Mesenchymal stem cell (in vitro differentiated cells and primary cell): ENCODE results near the gene ADH4.

Experiments used
- DNase-seq: peaks from one replicate; pipeline ENCODE4 v3.0.0-alpha.2; 2013
- H2AFZ ChIP-seq: one replicate; pipeline ENCODE4 v1.6.1; 2013; ENCODE audit warnings: low read depth, mild to moderate bottlenecking, control low read depth, inconsistent platforms, low read length, moderate library complexity
- H2AK5ac ChIP-seq: 2 replicates; pipeline ENCODE4 v1.6.1; 2013; ENCODE audit warnings: low read length, moderate library complexity, mild to moderate bottlenecking, inconsistent platforms; ENCODE audit not compliant: severe bottlenecking
- H2BK120ac ChIP-seq: one replicate; pipeline ENCODE4 v1.6.1; 2013; ENCODE audit warnings: low read depth, mild to moderate bottlenecking, inconsistent platforms, low read length, moderate library complexity
- H2BK12ac ChIP-seq, 2 experiments: one replicate each; pipeline ENCODE4 v1.6.1; 2013; ENCODE audit warnings: inconsistent platforms in 2 of 2, low read length in 2 of 2, mild to moderate bottlenecking in 2 of 2, moderate library complexity in 2 of 2, control low read depth in 1 of 2
- H2BK15ac ChIP-seq: one replicate; pipeline ENCODE4 v1.6.1; 2013; ENCODE audit warnings: mild to moderate bottlenecking, low read depth, inconsistent platforms; ENCODE audit not compliant: poor library complexity, severe bottlenecking
- H2BK5ac ChIP-seq: 2 replicates; pipeline ENCODE4 v1.6.1; 2013; ENCODE audit warnings: low read depth, mild to moderate bottlenecking, low read length, control low read depth, inconsistent platforms; ENCODE audit not compliant: poor library complexity, severe bottlenecking
- H3K14ac ChIP-seq, 2 experiments: one replicate each; pipeline ENCODE4 v1.6.1; 2013; ENCODE audit warnings: inconsistent platforms in 2 of 2, low read length in 2 of 2, control low read depth in 1 of 2, mild to moderate bottlenecking in 1 of 2, moderate library complexity in 1 of 2
- H3K18ac ChIP-seq, 2 experiments: one replicate each; pipeline ENCODE4 v1.6.1; 2013; ENCODE audit warnings: inconsistent platforms in 2 of 2, low read length in 2 of 2, control low read depth in 1 of 2, low read depth in 1 of 2, mild to moderate bottlenecking in 1 of 2
- H3K23ac ChIP-seq, 2 experiments: one replicate each; pipeline ENCODE4 v1.6.1; 2013; ENCODE audit warnings: inconsistent platforms in 2 of 2, low read length in 2 of 2, mild to moderate bottlenecking in 2 of 2, moderate library complexity in 2 of 2, control low read depth in 1 of 2
- H3K27ac ChIP-seq: 2 replicates; pipeline ENCODE4 v1.5.1; 2013; ENCODE audit warnings: mild to moderate bottlenecking, moderate library complexity, low read length, control low read depth, inconsistent platforms; ENCODE audit not compliant: poor library complexity, severe bottlenecking
- H3K27me3 ChIP-seq, 2 experiments: 2 replicates each; pipeline versions ENCODE4 v1.6.1 to v1.7.0; 2013; ENCODE audit warnings: low read length in 2 of 2, mild to moderate bottlenecking in 2 of 2, moderate library complexity in 2 of 2, control low read depth in 1 of 2, inconsistent platforms in 1 of 2; ENCODE audit not compliant: control insufficient read depth in 1 of 2, insufficient read depth in 1 of 2
- H3K36me3 ChIP-seq, 2 experiments: 2 replicates each; pipeline versions ENCODE4 v1.6.1 to v1.7.0; 2013; ENCODE audit warnings: low read length in 2 of 2, control low read depth in 1 of 2, inconsistent platforms in 1 of 2, low read depth in 1 of 2, mild to moderate bottlenecking in 1 of 2; ENCODE audit not compliant: insufficient read depth in 2 of 2, control insufficient read depth in 1 of 2
- H3K4ac ChIP-seq, 2 experiments: one replicate each; pipeline ENCODE4 v1.6.1; 2013; ENCODE audit warnings: inconsistent platforms in 2 of 2, low read length in 2 of 2, mild to moderate bottlenecking in 2 of 2, moderate library complexity in 2 of 2, control low read depth in 1 of 2, low read depth in 1 of 2
- H3K4me1 ChIP-seq: 2 replicates; pipeline ENCODE4 v1.6.1; 2013; ENCODE audit warnings: low read depth, low read length, control low read depth; ENCODE audit not compliant: control insufficient read depth, insufficient read depth
- H3K4me2 ChIP-seq: 2 replicates; pipeline ENCODE4 v1.6.1; 2013; ENCODE audit warnings: low read length, mild to moderate bottlenecking, inconsistent platforms; ENCODE audit not compliant: poor library complexity, severe bottlenecking
- H3K4me3 ChIP-seq, 2 experiments: 2 replicates each; pipeline versions ENCODE4 v1.5.1 to v1.7.0; 2013; ENCODE audit warnings: low read length in 2 of 2, mild to moderate bottlenecking in 2 of 2, control low read depth in 1 of 2, low read depth in 1 of 2; ENCODE audit not compliant: insufficient read depth in 1 of 2
- H3K79me1 ChIP-seq: replicated peaks from 2 replicates; pipeline ENCODE4 v1.6.1; 2013; ENCODE audit warnings: mild to moderate bottlenecking, control low read depth, low read length, inconsistent platforms; ENCODE audit not compliant: poor library complexity, severe bottlenecking
- H3K9ac ChIP-seq: 2 replicates; pipeline ENCODE4 v1.7.0; 2013; ENCODE audit warnings: mild to moderate bottlenecking, low read length, moderate library complexity
- H3K9me3 ChIP-seq: 2 replicates; pipeline ENCODE4 v1.7.0; 2013; ENCODE audit warnings: mild to moderate bottlenecking, low read length; ENCODE audit not compliant: control insufficient read depth
- H4K8ac ChIP-seq: one replicate; pipeline ENCODE4 v1.6.1; 2013; ENCODE audit warnings: inconsistent platforms, mild to moderate bottlenecking, low read length, moderate library complexity
- H4K91ac ChIP-seq: one replicate; pipeline ENCODE4 v1.6.1; 2013; ENCODE audit warnings: mild to moderate bottlenecking, low read length, inconsistent platforms
- WGBS: methylation state at CpG from one replicate; pipeline ENCODE4 v1.1.7; 2013; ENCODE audit warnings: mixed read lengths; 5-methylcytosine and 5-hydroxymethylcytosine counted together

The ADH4 gene

GRCh38 chr4:99079625-99080295 lies 64.3 kb downstream of the ADH4 start:
- H3K9ac ChIP-seq = no peak overlapping the region
- no peak overlapping the region for H3K18ac ChIP-seq
- no peak overlapping the region for H2BK120ac ChIP-seq
- no peak overlapping the region for H3K4me3 ChIP-seq
- H3K23ac ChIP-seq = no peak overlapping the region
- DNase-seq = no peak
- H3K14ac ChIP-seq = no peak overlapping the region
- no peak overlapping the region for H4K8ac ChIP-seq
- H3K27me3 ChIP-seq = no peaks in the 10 kb centered on the region
- H2BK5ac ChIP-seq = no peak overlapping the region
- no peak overlapping the region for H2AFZ ChIP-seq
- H2AK5ac ChIP-seq = no peak overlapping the region
- no peak overlapping the region for H3K4ac ChIP-seq
- no peak overlapping the region for H2BK12ac ChIP-seq
- peaks cover 25 to 100% of the 10 kb centered on the region in 2 experiments for H3K36me3 ChIP-seq
- no peak overlapping the region for H3K27ac ChIP-seq
- H3K4me1 ChIP-seq = peaks cover 9% of the 10 kb centered on the region
- H3K9me3 ChIP-seq = no peaks in the 10 kb centered on the region
- H4K91ac ChIP-seq = no peak overlapping the region
- 96% methylated on average over 3 of the region's 5 CpGs for WGBS
- peaks cover 26% of the 10 kb centered on the region for H3K79me1 ChIP-seq
- H2BK15ac ChIP-seq = no peak overlapping the region
- H3K4me2 ChIP-seq = no peak overlapping the region

DNA sequence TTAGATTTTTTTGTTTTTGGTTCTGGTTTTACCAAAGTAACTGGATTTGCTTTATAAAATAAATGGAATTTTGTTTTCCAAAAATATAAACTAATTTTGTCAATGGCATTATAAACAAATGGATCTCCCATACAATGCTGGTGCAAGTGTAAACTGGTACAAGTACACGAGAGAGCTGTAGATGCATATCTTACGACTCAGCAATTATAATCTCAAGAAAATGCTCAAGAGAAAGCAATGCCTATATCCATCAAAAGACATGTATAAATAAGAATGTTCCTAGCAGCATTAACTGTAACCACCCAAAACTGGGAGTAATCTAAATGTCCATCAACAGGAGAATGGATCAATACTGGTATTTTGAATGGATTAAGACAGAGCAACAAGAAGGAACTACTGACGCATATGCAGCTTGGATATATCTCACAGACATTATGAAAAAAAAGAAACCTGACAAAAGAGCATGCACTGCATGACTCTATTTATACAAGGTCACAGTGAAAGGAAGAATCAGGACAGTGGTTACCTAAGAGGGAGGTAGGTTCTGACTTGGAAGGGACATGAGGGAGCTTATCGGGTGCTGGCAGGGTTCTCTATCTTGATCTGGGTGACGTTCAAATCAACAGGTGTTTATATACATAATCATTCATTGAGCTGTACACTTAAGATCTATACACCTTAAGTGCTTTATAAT lies 65.0 kb downstream of the ADH4 start:
- Histone ChIP-seq H3K79me1 (peaks cover 27% of the 10 kb centered on the region), H3K14ac (no peak overlapping the region), H4K91ac (no peak overlapping the region), H2BK15ac (no peak overlapping the region), H3K4me2 (no peak overlapping the region), H2BK120ac (no peak overlapping the region), H3K23ac (no peak overlapping the region), H3K4me1 (peaks cover 10% of the 10 kb centered on the region), H2BK12ac (no peak overlapping the region), H3K27me3 (no peaks in the 10 kb centered on the region), H3K4me3 (no peak overlapping the region), H3K4ac (no peak overlapping the region), H2AFZ (no peak overlapping the region), H3K27ac (no peak overlapping the region), H2BK5ac (no peak overlapping the region), H3K18ac (no peak overlapping the region), H4K8ac (no peak overlapping the region), H3K9me3 (no peaks in the 10 kb centered on the region), H3K9ac (no peak overlapping the region), H2AK5ac (no peak overlapping the region), H3K36me3 (peaks cover 24 to 100% of the 10 kb centered on the region in 2 experiments)
- no peak for DNase-seq
- 100% methylated on average over 1 of the region's 5 CpGs for WGBS

DNA sequence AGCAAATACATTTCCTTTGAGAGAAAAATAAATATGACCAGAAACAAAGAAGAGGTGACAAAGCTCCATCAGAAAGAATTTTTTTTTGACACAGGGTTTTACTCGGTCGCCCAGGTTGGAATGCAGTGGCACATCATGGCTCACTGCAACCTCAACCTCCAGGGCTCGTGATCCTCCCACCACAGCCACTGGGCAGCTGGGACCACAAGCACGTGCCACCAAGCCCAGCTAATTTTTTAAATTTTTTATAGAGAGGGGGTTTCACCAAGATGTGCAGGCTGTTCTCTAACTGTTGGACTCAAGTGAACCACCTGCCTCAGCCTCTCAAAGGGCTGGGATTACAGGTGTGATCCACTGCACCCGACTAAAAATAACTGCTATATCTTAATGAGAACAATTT lies 65.8 kb downstream of the ADH4 start:
- Histone ChIP-seq H3K4me1 (peaks cover 10% of the 10 kb centered on the region), H3K27ac (no peak overlapping the region), H3K4me2 (no peak overlapping the region), H3K23ac (no peak overlapping the region), H3K14ac (no peak overlapping the region), H4K91ac (no peak overlapping the region), H3K36me3 (peaks cover 20 to 100% of the 10 kb centered on the region in 2 experiments), H3K9ac (no peak overlapping the region), H3K79me1 (peaks cover 23% of the 10 kb centered on the region), H3K4me3 (no peak overlapping the region), H2BK15ac (no peak overlapping the region), H4K8ac (no peak overlapping the region), H2BK120ac (no peak overlapping the region), H2AK5ac (no peak overlapping the region), H2BK12ac (no peak overlapping the region), H2BK5ac (no peak overlapping the region), H2AFZ (no peak overlapping the region), H3K9me3 (no peaks in the 10 kb centered on the region), H3K18ac (no peak overlapping the region), H3K27me3 (no peaks in the 10 kb centered on the region), H3K4ac (no peak overlapping the region)
- 98% methylated on average over 3 of the region's 5 CpGs for WGBS
- DNase-seq = no peak

DNA sequence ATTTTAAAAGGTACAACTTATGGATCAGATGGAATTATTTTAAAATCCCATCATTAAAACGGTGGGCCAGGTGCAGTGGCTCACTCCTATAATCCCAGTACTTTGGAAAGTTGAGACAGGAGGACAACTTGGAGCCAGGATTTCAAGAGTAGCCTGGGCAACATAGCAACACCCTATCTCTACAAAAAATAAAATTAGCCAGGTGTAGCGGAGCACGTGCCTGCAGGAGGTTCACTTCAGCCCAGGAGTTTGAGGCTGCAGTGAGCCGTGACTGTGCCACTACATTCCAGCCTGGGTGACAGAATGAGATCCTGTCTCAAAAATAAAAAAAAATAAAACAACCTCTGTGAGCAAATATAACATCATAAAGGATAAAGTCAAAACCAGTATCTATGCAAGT lies 66.9 kb downstream of the ADH4 start:
- Histone ChIP-seq H3K18ac (no peak overlapping the region), H2BK12ac (no peak overlapping the region), H3K79me1 (peaks cover 20% of the 10 kb centered on the region), H3K27ac (no peak overlapping the region), H2BK120ac (no peak overlapping the region), H2AK5ac (no peak overlapping the region), H3K4me2 (no peak overlapping the region), H2BK5ac (no peak overlapping the region), H2BK15ac (no peak overlapping the region), H3K4me1 (peaks cover 10% of the 10 kb centered on the region), H3K23ac (no peak overlapping the region), H3K36me3 (peaks cover 15 to 99% of the 10 kb centered on the region in 2 experiments), H3K14ac (no peak overlapping the region), H3K4ac (no peak overlapping the region), H3K9ac (no peak overlapping the region), H4K8ac (no peak overlapping the region), H2AFZ (no peak overlapping the region), H3K27me3 (no peaks in the 10 kb centered on the region), H3K4me3 (no peak overlapping the region), H3K9me3 (no peaks in the 10 kb centered on the region), H4K91ac (no peak overlapping the region)
- 90% methylated on average over 4 of the region's 4 CpGs for WGBS
- no peak for DNase-seq
